ENCODE results near the gene TMEM30A.
A peak's percentile ranks its signal among the peaks of the same experiment; 100 is the strongest.

The TMEM30A gene

DNA sequence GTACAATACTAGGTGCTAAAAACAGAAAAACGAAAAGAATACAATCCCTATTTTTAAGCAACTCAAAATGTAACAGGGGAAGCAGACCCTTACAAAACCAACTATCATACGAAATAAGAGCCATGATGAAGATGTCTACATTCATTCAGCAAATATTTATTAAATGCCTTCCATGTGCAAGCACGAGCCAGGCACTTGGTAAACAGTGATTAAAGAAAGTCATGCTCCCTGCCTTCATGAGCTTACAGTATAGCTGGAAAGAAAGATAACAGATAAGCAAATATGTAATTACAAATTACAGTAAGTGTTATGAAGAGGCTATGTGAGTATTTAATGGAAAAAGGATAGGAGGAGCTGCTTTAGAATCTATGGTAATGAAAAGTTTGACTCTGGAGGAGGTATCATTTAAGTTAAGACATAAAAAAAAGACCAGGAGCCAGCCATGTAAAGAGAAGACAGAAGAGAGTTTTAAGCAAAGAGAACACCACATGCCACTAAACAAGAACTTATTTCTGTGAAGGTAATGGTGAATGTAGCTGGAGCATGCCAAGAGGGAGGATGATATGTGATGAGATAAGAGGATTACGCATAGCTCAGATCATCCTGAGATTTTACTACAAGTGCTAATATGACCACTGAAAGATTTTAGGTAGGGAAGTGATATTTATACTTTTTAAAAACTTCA is 21.7 kb downstream of the TMEM30A start:
- no peak for DNase-seq

DNA sequence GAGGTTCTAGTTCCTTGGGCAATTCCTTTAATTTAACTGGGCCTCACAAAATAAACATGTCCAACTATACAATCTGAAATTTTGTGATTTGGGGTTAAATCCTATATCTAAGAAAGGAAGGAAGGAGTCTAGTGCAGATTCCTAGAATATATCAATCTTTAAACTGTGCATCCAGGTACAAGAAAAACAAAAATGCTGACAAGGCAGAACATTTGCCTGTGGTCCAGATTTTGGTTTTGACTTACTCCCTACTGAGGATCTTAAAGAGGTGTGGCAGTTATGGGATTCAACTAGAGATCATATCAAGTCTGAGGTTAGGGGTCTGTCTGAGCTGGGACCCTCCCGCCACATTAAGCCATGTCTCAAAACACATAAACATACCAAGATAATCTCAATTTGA is 23.3 kb downstream of the TMEM30A start:
- no peak for DNase-seq

DNA sequence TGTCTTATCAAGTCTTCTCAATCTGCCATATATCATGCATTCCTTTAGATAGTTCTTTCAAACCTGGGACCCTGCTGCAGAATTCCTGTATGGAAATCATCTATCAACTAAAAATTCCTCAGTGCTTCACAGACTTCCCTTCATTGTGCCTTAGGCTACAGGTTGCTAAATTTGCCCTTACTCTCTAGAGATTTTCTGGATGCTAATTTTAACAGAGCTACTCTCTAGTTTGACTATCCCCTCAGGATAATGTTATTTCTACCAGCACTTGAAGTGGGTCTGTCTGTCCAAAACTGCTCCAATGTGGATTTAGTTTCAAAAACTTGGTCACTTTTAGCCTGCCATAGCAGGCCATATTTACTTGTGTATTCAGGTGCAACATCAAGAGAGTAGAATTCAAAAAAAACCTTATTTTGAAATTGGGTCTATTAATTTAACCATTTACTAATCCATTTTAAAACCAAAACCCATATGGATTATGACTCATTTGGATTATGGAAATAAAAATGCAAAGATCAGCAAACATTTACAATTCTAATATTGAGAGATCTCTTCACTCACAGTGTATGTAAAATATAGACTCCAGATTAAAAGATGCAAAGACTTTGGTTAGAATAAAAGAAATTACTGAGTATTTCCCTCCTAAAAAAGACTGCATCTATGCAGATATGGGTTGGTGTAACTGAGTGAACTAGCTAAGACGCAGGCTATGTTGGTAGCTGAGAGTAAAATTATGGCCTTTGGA is 27.1 kb downstream of the TMEM30A start:
- DNase-seq = no peak

DNA sequence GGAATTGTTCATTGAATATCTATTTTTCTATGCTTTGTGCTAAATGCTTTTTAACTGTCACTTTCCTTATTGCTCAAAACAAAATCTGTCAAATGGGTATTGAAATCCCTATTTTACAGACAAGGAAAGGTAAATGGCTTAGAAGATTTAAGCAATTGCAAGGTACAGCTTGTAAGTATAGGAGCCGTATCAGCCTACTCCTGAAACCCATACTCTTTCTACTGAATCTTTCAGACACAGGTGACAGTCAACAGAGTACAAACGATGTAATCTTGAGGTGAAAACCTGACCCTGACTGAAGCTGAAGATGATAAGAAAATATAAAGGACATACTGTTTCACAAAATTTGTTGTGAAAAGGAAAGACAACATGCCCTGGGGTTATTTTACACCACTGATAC is 34.0 kb downstream of the TMEM30A start:
- DNase-seq = no peak

DNA sequence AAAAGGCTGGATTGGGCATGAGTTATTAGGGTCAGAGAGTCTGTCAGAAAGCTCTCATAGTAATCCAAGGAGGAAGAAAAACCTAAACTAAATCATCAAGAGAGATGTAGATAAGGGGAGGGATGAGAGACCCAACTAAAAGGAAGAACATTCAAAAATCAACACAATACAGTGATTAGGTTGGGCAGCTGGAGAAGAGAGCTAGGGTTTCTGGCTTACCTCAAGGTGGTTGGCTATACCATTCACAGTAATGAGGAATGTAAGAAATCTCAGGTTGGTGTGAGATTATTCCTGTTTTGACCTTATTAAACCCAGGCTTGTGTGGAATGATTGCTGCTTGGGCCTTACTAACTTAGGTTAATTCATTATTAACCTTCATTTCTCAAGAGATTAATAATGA is 34.8 kb downstream of the TMEM30A start:
- no peak for DNase-seq

DNA sequence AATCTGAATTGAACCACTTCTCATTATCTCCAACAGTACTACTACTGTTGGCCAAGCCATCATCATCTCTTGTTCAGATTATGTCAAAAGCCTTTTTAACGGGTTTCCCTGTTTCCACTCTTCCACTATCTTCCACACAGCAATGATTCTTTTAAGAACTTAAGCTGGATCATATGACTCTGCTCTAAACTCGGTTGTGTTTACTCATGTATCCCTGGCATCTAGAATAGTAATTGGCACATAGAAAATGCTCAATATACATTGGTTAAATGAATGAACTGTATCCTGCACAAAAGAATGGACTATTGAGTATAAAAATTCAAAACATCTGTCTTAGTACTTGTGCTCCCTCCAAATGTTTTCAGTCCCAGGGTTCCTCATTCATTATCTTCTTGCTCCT is 38.2 kb downstream of the TMEM30A start:
- DNase-seq = no peak

DNA sequence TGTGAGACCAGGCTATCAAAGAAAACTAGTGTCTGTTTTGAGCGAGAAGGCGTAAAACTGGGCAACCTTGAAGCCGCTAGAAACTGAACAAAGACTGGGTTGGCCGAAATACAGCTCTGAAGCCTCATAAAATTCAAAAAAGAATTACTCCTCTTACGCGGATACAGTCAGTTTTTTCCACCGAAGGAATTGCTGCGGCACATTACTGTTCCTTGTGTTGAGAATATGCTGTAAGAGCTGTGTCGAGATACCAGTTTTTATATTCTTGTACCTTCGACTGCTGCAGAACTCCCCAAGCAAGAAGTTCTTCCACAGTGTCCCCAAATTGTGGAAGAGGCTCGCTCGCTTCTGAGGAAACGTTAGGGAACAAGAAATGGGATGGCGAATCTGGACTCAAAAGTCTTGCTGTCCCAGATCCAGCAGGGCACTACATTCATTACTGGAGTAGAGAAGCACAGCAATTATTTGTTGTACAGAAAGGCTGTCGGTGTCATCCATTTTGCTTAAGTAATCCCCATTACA is 40.5 kb downstream of the TMEM30A start:
- peak; percentile 32 to 48 (median 40) for DNase-seq

DNA sequence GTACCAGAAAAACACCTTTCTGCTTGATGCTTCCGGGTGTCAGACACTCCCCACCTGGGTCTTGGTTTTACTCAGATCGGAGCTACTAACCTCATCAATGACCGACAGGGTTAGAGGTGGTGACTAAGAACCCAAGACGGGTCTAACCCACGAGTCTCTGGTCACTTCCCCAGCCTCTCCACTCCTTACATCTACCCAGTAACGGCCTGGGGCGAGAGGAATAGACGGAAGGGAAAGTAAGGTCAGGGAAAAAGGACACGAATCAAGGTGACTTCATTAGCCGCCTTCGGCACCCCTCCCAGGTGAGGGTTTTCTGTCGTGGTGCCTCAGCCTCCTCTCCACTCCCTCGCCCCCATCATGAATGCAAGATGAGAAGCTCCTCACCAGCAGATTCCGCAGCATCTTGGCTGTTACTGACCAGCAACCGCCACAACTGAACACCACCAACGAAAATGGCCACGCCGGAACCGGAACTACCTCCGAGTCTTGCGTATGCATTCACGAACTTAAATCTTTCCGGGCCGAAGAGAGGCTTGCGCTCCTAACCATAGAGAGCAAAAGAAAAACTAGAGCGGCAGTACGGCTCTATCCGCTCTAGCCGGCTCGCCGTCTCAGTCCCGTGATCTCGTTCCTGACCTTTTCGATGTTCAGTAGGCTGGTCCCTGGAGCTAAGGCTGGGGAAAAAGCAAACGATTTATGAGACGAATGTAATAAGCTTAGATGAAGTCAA is 41.1 kb downstream of the TMEM30A start, which contains the start of gene COX7A2:
Gene COX7A2 (minus strand): TSS at position 469 of the 730 bp plus-strand sequence. CDS start 67 bp downstream, at position 402.
- peak; percentile 97 to 99 (median 98) for DNase-seq

DNA sequence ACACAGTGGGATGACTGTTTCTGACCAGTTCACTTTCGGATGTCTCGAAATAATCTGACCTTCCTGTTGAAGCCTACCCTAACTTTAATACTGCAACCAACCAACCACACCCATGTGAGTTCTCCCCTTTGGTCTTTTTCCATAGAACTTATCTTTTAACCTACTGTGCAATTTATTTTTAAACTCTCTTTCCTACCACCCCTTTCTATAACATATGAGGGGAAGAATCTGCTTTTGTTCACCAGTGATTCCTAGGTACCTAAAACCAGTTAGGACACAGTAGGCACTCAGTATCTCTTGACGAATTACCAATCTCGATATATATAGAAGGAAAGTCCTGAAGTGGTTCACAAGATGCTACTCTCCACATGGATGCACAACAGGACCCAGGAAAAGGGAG is 48.0 kb downstream of the TMEM30A start:
- DNase-seq = no peak

DNA sequence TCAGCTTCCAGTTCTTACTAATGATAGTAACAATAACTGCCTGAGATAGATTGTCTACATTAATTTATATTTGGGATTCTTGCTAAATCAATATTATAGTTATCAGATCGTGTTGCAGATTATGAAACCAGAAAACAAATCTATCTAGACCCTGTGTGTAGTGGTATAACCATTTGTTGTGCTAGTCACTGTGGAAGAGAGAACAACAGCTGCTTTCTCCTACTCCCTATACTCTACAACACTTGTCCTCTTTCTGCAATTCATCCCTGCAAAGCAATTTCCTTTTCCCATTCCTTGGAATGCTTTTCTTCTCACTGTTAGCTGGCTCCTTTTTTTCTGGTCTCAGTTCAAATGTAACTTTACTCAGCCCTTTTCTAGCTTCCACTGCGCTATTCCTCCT is 49.3 kb downstream of the TMEM30A start:
- DNase-seq = no peak

DNA sequence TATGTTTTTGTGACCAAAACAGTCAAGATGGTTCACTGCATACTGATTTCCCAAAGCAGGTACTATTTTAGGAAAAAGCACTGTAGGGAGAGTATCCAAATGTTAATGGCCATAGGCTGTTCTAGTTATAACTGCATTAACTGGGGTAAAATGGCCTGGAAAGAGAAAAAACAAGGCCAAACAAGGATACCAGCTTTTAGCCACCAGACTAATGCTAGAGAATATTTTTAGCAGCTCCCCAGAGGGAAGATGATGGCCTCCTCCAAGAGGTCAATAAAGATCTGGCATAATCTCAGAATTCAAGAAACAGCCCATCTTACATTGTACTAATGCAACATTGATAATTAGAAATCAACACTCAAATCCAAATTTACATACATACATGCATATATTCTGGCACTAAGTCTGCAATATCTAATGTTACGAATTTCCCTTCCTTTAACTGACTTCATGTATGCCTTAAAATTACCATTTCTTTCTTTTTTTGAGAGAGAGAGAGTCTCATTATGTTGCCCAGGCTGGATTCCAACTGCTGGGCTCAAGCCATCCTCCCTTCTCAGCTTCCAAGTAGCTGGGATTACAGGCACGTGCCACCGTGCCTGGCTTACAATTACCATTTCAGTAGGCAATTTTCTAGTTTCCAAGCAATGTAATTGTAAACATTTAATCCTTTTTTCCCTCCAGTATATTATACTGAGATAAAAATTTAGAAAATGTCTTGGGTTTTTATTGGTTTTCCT is 50.3 kb downstream of the TMEM30A start:
- DNase-seq = no peak

DNA sequence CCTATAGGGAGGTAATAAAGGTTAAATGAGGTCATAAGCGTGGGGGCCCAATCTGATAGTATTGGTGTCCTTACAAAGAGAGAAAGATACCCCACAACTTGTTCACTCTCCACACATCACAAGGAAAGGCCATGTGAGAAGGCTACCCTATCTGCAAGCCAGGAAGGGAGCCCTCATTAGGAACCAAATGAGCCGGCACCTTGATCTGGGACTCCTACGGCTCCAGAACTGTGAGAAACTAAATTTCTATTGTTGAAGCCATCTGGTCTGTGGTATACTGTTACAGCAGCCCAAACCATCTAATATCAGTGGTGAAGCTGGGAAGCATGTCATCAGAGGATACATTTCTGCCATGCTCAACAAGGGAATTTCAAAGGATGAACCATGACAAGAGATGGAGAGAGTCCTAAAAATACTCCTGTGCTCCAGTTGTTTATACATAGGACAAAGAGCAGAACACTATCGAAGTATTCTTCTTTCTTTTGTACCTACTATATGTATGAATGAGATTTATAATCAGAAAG is 51.4 kb downstream of the TMEM30A start:
- DNase-seq = no peak

DNA sequence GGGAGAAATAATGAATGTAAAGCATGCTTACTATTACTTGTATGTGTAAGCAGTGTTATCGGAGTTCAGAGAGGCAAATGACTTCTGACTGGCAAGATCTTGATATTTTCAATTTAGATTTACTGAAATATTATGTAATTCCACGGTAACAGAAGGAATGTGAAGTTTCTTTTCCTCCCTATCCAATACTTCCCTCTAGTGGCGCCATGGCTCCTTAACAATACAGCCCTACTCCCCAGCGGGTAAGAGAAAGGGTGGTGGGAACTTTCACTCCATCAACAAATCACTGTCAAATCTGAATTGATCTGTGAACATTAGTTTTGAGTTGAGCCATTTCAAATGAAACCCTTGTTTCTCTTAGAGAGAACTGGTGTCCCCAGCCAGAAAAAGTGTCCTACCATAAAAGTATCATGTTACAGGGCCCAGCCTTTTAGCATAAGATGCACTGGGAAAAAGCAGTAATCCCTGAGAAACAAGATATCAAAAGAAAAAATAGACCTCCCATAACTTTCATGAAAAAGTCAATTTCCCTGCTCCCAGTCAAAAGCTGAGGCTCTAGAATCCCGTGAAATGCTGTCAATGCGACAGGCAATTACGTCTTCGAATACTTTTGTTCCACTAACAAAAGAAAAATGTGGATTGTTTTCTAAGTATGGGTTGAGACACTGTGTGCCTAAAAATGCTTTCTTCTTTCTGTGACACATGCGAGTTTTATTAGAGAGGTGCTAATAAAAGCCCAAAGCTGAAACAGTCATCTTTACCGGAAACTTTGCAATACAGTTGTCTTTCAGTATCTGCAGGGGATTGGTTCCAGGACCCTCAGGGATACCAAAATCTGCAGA is 53.9 kb downstream of the TMEM30A start:
- peak; percentile 51 to 60 (median 57) for DNase-seq

DNA sequence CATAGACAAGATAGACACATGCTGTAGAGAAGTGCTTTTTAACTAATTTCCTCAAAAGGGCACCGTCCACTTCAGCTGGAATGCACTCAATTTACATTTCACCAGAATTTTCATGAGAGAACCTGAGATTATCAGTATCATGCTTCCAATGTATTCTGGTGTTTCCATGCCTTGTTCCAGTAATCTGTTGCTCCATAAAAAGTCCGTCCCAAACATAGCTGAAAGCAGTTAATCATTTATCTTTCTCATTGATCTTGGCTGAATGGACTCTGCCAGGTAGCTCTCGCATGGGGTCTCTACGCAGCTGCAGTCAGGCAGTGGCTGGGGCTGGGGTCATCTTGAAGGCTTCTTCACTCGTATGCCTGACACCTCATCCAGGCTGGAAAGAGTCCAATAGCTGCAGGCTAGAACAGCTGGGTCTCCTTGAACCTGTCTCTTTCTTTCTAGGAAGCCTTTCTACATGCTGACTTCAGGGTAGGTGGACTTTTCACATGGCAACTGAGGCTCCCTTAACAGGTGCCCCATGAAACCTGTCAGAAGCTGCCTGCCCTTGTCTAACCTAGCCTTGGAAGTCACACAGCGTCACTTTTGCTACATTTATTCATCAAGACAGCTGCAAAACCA is 60.2 kb downstream of the TMEM30A start:
- DNase-seq = no peak

DNA sequence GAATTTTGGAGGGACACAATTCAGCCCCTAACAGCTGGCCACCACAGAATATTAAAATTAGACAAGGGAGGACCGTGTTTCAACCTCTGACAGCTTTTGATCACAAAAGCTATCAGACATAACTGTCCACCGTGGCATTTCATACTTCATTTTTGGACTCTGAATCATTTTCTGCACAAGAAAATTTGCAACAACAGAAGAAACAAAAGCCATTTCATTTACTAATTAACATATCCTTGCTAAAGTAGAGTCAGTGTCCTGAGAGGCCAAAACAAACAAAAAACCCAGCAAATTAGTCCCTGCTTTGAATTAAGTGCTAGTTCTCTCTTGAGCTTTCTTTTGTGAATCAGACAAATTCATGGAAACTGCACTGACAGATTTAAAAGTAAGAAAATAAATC is 61.2 kb downstream of the TMEM30A start:
- DNase-seq = no peak

DNA sequence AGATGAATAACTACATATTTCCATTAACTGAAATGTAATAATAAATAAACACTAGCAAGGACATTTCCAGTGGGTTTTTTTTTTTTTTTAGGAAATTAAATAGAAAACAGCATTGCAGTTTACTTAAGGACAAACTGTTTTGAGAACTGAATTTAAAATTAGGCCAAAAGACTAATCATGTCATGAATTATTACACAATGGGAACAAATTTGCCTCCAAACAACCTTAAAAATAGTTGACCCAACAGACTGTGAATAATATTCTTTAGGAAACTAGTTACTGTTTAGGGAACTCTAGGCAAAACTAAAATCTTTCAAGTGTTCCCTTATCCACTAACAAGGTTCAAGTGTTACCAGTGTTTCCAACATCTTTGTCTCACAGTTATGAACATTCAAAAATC is 62.3 kb downstream of the TMEM30A start:
- DNase-seq = no peak

DNA sequence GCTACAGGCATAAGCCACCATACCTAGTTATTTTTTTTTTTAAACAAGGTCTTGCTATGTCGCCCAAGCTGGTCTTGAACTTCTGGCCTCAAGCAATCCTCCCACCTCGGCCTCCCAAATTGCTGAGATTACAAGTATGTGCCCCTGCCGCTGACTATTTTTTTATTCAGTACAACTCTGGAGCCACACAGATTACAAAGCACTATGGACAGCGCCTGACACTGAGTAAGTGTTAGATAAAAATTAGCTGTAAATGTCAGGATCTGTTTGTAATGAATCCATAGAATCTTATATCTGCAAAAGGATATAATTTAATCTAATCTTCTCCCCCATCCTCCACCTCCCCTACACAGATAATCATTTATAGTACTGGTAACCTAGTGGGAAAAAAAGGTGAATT is 63.5 kb downstream of the TMEM30A start:
- DNase-seq = no peak

DNA sequence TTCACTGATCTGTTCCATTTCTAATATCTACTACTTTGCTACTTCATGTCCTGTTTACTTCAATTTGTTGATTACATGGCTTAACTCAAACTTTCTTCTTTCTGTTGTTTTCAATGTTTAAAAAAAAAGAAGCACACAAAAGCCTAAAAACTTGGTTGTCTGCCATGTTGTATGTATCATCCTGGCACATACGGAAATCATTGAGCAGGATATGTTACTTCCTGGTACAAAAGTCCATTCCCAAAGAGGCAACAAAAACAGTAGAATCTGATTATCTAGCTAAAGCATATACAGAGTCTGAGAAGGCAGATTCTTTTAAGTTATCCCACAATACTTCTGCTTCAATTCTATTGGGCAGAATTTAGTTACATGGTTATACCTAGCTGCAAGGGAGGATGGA is 64.2 kb downstream of the TMEM30A start:
- no peak for DNase-seq

DNA sequence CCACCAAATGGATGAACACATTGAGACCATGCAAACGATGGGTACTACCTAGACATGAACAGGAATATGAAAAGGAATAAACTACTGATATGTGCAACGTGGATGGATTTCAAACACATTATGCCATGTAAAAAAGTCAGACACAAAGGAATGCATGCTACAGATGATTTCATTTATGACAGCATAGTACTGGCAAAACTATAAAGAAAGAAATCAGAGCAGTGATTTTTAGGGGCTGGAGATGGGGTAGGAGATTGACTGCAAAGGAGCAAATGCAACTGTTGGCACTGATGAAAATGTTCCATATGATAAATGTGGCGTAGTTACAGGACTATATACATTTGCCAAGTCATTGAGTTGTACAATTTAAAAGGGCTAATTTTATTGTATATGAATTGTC is 65.3 kb downstream of the TMEM30A start:
- DNase-seq = no peak

DNA sequence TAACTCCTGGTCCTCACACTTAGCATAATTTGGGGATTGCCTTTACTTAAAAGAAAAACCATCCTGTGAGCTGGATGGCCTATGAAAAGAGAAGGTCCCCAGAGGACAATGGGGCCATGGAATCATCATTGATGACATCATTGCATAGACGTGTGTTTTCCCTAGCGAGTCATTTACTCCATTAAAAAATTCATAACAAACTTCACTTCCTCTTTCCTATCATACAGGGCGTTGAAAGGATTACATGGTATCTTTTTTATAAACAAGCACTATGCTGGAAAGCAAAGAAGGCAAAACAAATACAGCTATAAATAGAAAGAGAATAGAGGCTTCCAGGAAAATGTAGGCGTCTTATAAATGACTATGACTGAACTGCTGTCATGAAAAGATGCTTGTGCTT is 67.4 kb downstream of the TMEM30A start:
- DNase-seq = peak; percentile 32 to 81 (median 40)

DNA sequence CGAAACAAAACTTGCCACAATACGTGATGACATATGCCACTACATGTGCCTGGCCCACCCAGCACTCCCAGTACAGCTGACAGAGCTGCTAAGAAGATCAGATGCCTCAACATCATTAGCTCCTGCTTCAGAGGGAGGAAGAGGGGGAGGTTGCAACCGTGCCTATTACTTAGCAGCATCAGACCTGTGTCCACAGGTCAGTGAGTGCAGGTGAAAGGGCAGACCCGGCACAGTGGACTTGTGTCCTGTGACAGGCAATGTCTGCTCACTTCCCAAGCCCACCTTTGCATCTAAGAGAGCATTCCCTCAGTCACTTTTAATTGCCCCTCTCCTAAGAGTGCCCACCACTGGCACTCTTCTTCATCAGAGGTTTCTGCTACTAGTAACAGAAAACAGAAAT is 69.3 kb downstream of the TMEM30A start:
- DNase-seq = no peak
